D341Med (cell line): ENCODE data around the gene ST7L.

ENCODE experiments used
- DNase-seq: peaks from one replicate; pipeline ENCODE4 v3.0.0; 2012; ENCODE audit warnings: low spot score

The ST7L gene

DNA sequence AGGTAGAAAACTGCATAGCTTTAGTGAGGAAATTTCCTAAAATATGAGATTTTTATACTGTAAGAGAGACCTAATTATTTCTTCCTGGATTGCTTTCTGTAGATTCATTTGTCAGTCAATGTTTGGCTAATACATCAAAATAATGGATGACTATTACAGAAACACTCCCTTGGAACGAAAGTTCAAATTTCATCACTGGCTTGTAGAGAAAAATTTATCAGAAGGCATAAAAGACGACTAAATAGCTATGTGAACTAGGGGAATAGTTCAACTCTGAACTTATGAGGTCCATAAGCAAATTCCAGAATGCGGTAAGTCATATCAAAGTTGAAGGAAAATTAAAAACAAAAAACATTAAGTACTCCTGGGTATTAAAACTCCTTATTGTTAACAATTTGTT lies 74.2 kb downstream of the ST7L start:
- no peak for DNase-seq

DNA sequence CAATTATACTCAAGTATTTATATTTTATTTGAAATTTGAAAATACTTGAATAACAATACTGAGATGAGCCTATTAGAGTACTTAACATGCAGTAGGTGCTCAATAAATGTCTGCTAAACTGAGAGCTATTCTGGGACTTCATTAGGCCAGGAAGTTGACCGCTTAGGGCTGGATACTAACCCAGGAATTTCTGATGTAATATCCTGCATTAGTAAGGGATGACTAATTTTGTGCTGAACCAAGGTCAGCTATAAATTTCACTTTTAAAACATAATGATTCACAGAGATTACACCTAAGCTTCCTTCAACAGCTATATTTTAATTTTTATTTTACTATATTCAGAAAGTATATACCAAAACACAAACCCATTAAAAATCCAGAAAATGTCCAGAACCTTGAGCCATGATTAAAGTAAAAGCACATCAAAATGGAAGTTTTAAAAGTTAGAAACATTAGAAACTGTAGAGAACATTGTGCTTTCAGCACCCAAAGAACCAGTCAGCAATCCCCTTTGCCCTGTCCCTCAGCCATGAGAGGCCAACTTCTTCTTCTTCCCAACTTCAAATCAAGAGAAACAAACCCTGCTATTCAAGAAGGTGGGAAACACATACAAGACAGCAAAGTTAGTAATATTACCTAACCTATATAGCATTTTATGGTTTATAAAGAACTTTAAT lies 74.8 kb downstream of the ST7L start:
- DNase-seq = no peak

- no peak for DNase-seq
Observed at GRCh38 chr1:112542206-112542973, 76.6 kb downstream of the ST7L start.

DNA sequence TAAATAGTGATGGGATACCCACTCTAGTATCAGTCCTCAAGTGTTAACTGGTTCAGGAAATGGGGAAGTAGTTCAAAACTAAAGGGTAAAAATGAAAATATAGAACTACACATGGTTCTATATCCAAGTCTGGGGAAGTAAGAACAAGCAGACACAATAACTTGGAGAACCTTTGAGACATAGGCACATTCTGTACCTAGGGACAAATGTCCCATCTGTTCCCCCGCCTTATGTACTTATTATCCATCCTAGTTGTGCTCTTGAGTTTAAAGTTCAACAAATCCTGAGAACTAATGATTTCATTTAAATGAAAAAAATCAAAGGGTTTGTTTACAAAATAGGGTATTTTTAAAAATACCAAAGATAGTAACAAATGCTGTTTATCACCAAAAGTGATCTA lies 77.6 kb downstream of the ST7L start:
- DNase-seq = no peak

GRCh38 chr1:112540226-112540794 lies 78.6 kb downstream of the ST7L start:
- DNase-seq = no peak

DNA sequence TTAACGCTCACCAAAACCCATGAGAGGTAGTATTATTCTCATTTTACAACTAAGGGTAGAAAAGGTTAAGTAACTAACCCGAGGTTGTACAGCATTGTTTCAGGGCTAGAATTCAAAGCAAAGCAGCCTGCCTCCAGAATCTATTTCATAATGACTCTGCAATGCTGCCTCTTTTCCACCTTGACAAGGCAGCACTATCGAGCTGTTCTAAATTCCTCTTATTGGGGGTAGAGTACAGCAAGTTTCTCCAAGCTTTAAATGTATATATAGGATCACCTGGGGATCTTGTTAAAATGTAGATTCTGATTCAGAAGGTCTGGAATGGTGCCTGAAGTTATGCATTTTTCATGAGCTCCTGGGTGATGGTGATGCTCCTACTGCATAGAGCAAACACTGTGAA lies 80.1 kb downstream of the ST7L start:
- DNase-seq = no peak

GRCh38 chr1:112537456-112537855 lies 81.5 kb downstream of the ST7L start:
- no peak for DNase-seq

GRCh38 chr1:112536561-112536960 lies 82.4 kb downstream of the ST7L start:
- no peak for DNase-seq

- DNase-seq = no peak
Observed at GRCh38 chr1:112533029-112533428, 85.9 kb downstream of the ST7L start.

- no peak for DNase-seq
Observed at GRCh38 chr1:112532064-112532463, 86.9 kb downstream of the ST7L start.

GRCh38 chr1:112530832-112531231 lies 88.1 kb downstream of the ST7L start:
- no peak for DNase-seq

GRCh38 chr1:112529301-112529700 lies 89.6 kb downstream of the ST7L start:
- no peak for DNase-seq

GRCh38 chr1:112528076-112528475 lies 90.9 kb downstream of the ST7L start:
- DNase-seq = no peak

DNA sequence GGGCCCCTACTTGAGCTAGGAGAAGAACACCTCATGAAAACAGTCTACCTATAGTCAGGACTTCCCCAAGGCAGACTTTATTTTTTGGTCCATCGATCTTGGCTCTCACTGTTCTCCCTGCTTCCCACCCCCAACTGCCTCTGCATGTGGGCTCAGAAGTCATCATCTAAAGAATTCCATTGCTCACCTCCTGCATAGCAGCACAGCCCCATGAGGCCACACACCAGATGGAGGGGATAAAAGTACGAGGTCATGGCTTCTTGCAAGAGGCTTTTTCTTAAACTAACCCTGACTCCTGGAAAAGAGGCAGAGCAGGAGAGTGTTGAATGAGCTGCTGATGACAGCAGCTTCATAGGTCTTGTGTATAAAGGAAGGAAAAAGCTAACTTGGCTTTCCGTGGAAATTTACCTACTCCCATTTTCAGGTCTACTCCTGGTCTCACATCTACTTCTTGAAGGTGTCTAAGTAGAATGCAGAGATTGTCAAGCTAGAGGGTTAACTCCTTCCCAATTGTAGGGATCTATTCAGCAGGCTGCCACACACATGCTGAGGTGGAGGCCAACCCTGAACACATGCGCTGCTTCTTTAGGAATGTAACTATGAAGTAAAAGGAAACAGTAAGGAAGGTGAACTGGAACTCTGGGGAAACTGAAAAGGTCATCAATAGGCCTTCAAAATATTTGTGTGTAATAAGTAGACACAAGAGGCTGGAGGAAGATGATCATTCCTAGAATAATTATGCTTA lies 91.5 kb downstream of the ST7L start:
- DNase-seq = no peak

GRCh38 chr1:112524986-112525385 lies 94.0 kb downstream of the ST7L start:
- no peak for DNase-seq

DNA sequence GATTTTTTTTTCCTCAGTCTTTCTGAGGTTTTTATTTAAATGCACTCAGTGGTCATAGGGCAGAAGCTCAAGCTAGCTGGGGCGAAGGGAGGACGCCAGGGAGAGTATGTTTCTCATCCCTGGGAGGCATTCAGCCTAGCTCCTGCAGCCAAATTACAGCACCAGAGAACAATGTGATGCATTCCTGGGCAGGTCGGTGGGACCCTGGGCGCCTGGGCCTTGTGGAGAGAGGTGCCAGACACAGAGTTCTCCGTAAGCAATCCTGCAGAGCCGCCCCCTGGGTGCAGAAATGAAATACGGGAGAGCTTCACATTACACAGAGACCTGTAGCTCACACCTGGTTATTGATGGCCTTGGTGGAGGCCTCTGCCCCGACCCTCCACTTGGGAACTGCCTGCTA lies 94.7 kb downstream of the ST7L start:
- DNase-seq = no peak

DNA sequence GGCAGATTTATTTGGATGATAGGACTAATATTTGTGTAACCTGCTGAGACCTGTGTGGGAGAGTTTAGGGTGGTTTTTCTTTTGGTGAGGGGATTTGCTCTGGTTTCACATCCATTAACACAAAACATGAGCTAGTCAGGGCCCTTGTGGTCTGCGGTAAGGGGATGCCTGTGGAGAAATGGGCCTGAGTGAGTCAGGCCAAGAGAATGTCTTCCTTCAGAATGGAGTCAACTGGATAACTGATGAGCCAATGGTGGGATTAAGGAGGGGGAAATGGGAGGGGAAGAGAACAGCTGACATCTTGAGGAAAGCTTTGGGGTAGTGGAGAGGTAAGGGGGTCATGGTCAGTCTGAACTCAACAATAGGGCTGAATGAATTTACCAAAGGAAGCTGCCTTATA lies 96.3 kb downstream of the ST7L start:
- no peak for DNase-seq

GRCh38 chr1:112520166-112520565 lies 98.8 kb downstream of the ST7L start:
- DNase-seq = no peak

- DNase-seq = no peak
Observed at GRCh38 chr1:112518186-112518585, 100.8 kb downstream of the ST7L start.

GRCh38 chr1:112517646-112518045 lies 101.3 kb downstream of the ST7L start:
- no peak for DNase-seq

DNA sequence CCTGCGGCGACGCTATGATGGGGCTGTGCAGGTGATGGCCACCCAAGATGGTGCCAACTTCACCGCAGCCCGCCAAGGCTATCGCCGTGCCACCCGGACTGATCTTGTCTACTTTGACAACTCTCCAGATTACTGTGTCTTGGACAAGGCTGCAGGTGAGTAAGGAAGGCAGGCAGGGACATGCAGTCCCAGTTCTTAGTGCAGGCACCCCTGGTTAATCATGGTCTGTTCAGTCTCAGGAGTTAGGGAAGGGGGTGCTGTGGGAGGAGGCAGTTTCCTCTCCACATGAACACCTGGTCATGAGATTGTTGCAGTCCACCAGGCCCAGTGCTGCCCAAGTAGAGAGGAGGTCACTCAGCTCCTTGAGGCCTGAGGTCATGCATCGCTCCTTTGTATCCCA lies 101.7 kb downstream of the ST7L start:
- no peak for DNase-seq

GRCh38 chr1:112516141-112516540 lies 102.8 kb downstream of the ST7L start:
- DNase-seq = no peak
